ENCODE measurements around the gene COPS8.

The COPS8 gene

GRCh38 chr2:237085248-237086221, at the start of gene COPS8:
TSS of gene COPS8 (plus strand) at chr2:237085889. CDS start at chr2:237085965, 76 bp downstream.
- DNase-seq: peak; percentile 97

- DNase-seq: no peak
Observed at GRCh38 chr2:237039301-237040031, 46.2 kb upstream of the COPS8 start.

DNA sequence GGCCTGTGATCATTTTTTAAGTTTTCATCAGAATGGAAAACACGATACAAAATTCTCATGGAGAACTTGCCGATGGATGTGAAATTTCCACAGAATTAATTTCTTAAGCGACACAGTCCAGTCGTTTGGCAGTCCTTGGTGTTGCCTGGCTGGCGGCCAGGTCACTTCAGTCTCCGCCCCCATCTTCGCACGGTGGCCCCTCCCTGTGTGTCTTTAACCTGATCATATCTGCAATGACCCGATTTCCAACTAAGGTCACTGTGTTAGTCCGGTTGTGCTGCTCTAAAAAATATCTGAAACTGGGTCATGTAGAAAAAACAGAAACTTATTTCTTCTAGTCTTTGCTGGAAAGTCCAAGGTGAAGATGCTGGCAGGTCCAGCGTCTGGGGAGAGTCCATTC, 44.5 kb upstream of the COPS8 start:
- DNase-seq: no peak

GRCh38 chr2:237042101-237042500, 43.6 kb upstream of the COPS8 start:
- DNase-seq: no peak

- DNase-seq: no peak
Observed at GRCh38 chr2:237043866-237044265, 41.8 kb upstream of the COPS8 start.

- no peak for DNase-seq
Observed at GRCh38 chr2:237044281-237044680, 41.4 kb upstream of the COPS8 start.

DNA sequence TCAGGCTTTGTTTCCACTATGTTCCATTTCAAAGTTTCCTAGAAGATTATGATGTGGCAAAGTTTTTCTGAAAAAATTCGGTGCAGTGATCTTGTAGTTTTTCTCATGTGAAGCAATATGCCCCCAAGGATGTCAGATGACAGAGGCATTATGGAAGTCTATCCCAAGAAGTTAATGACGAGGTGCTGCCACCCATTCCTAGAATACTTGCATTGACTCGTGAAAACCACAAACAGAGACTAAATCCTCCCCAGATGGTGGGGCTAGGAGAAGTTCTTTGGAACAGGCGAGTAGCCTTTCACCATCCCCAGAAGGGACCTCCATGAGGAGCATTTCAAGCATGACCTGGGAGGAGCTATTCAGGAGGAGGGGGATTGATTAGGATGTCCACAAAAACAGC, 40.2 kb upstream of the COPS8 start:
- DNase-seq: no peak

- DNase-seq: no peak
Observed at GRCh38 chr2:237048595-237048994, 37.1 kb upstream of the COPS8 start.

- DNase-seq: no peak
Observed at GRCh38 chr2:237051861-237052260, 33.8 kb upstream of the COPS8 start.

DNA sequence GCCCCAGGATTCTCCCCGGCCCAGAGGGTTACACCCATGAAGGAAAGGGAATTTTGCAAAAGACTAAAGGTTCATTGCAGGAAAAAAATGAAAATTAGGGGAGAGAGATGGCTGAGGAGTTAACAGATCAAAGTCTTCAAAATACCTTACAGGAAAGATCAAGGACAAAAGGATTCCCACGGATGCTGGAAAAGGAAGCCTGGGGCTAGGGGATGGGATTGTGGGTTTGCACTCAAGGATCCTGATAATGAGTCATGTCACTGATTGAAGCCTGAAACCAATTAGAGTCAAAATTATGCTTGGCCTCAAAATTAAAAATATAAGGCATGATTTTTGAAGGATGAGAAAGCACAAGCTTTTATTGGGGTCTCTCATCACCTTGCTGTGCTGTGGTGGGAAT, 32.6 kb upstream of the COPS8 start:
- no peak for DNase-seq

GRCh38 chr2:237055386-237056100, 30.1 kb upstream of the COPS8 start:
- no peak for DNase-seq

GRCh38 chr2:237056287-237056875, 29.3 kb upstream of the COPS8 start:
- no peak for DNase-seq

GRCh38 chr2:237057107-237057506, 28.6 kb upstream of the COPS8 start:
- no peak for DNase-seq

DNA sequence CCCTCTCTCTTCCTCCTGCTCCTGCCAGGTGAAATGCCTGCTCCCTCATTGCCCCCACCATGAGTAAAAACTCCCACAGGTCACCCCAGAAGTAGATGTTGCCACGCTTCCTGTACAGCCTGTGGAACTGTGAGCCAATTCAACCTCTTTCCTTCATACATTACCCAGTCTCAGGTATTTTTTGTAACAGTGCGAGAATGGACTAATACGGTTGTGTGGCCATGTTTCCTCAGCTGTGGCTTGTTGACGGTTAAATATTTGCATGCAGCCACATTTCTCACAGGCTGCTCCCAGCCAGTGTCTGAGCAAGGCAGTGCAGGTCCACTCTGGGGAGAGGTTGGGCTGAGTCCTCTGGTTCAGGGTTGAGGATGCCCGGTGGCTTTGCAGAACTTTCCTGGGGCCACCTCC, 27.8 kb upstream of the COPS8 start:
- no peak for DNase-seq

GRCh38 chr2:237058423-237058822, 27.3 kb upstream of the COPS8 start:
- no peak for DNase-seq

DNA sequence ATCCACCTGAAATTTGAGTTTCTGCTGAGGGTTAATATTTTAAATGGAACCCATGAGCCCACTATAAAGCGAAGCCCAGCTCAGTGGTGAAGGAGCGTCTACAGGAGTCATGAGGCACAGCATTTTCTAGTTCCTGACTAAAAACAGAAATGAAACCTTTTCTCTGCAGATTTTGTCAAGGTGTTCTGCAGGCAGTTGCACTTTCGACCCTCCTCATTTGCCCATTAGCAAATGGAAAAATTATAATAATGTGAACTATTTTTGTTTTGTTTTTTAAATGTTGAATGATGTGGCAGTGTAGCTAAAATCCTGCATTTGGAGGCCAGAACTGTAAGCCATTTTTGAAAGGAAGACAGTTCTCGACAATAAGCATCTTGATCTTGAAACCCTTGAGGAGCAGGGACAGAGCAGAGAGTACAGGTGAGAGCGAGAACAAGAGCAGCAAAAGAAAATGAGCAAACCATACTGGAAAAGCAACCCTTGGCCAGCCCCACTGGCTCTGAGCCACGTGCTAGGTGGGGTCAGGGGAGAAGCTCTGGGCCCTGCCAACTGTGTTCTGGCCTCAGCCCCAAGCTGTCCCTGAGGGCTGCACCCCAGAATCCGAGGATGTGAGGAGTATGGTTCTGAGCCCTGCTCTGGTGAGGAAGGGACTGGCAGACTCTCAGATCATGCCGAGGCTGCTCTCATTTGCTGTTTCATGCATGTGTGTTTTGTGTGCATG, 26.4 kb upstream of the COPS8 start:
- DNase-seq: no peak

GRCh38 chr2:237060534-237061312, 25.0 kb upstream of the COPS8 start:
- DNase-seq: peak; percentile 70

DNA sequence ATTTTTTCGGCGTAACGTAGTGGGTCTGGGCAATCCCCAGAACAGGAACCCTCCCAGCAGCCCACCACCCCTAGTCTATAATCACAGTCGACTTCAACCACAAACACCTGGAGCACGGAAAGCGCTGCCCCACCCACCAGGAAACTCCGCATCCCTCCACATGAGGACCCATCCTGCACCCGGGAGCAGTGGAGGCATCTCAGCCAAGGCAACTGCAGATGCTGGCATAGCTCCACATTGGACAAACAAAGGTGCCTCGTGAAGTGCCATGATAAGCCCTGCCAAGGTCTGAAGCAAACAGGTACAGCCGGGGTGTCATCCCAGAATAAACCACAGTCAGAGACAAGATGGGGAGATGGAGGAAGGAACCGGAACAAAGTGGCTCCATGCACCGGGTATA, 24.3 kb upstream of the COPS8 start:
- no peak for DNase-seq

GRCh38 chr2:237062585-237062984, 23.1 kb upstream of the COPS8 start:
- no peak for DNase-seq

GRCh38 chr2:237064203-237065070, 21.3 kb upstream of the COPS8 start:
- DNase-seq: no peak

DNA sequence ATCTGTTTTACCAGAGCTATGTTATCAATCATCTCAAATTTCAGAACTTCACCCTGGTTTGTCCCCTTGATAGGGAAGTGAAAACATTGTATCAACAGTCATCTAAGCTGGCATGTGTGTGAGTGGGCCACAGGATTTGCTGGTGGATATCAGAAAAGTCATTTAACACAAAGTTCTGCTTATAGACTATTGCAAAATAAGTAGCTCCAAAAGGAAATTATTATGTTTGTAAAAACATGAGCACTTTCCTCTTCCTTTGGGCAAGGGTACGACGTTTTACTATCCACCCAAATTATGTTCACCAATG, 20.7 kb upstream of the COPS8 start:
- no peak for DNase-seq

All from left hindlimb (tissue), 1 donor.